Fibroblast of lung (primary cell): ENCODE measurements around the gene C1QTNF3. TPM values are rescaled to one million over a fixed set of nuclear protein-coding genes. Genes with fewer than 3 reads are reported as not detected.

ENCODE experiments used
- DNase-seq, 2 donors: peaks; one replicate each; pipeline versions ENCODE4 v3.0.0 to v3.0.0-alpha.2; 2010; ENCODE audit warnings: low read depth in 2 of 2
- H2AFZ ChIP-seq: 2 replicates; pipeline ENCODE4 v1.5.1; 2012; ENCODE audit warnings: low read length, control low read depth, inconsistent platforms
- H3K27ac ChIP-seq: 2 replicates; pipeline ENCODE4 v1.5.1; 2011; ENCODE audit warnings: low read length, control low read depth; ENCODE audit not compliant: insufficient read depth
- H3K27me3 ChIP-seq: 2 replicates; pipeline ENCODE4 v1.5.1; 2011; ENCODE audit warnings: mild to moderate bottlenecking, low read length; ENCODE audit not compliant: control insufficient read depth, insufficient read depth
- H3K36me3 ChIP-seq: 2 replicates; pipeline ENCODE4 v1.5.1; 2011; ENCODE audit warnings: low read length; ENCODE audit not compliant: control insufficient read depth, insufficient read depth
- H3K4me1 ChIP-seq: 2 replicates; pipeline ENCODE4 v1.5.1; 2011; ENCODE audit warnings: low read length; ENCODE audit not compliant: control insufficient read depth, insufficient read depth; ENCODE audit errors: extremely low read depth
- H3K4me2 ChIP-seq: 2 replicates; pipeline ENCODE4 v1.5.1; 2011; ENCODE audit warnings: low read length, control low read depth; ENCODE audit not compliant: insufficient read depth; ENCODE audit errors: extremely low read depth
- H3K4me3 ChIP-seq, 4 experiments: fragments of 200-600 bp in 1 of 4; sonication (generic) in 1 of 4; replicated peaks in 1 of 4; 2 replicates each; pipeline ENCODE4 v1.5.1; 2011 to 2016; ENCODE audit warnings: low read length in 4 of 4, low read depth in 3 of 4, mild to moderate bottlenecking in 3 of 4, control low read depth in 2 of 4, inconsistent platforms in 1 of 4, mixed read lengths in 1 of 4; ENCODE audit not compliant: insufficient read depth in 1 of 4; ENCODE audit errors: control extremely low read depth in 1 of 4
- H3K79me2 ChIP-seq: 2 replicates; pipeline ENCODE4 v1.5.1; 2012; ENCODE audit warnings: mild to moderate bottlenecking, low read length, inconsistent platforms; ENCODE audit not compliant: control insufficient read depth, insufficient read depth
- H3K9ac ChIP-seq: 2 replicates; pipeline ENCODE4 v1.5.1; 2011; ENCODE audit warnings: mild to moderate bottlenecking, low read length, control low read depth; ENCODE audit not compliant: insufficient read depth
- H3K9me3 ChIP-seq: 2 replicates; pipeline ENCODE4 v1.5.1; 2012; ENCODE audit warnings: low read depth, low read length; ENCODE audit not compliant: control insufficient read depth, insufficient read depth
- H4K20me1 ChIP-seq: 2 replicates; pipeline ENCODE4 v1.5.1; 2011; ENCODE audit warnings: low read length; ENCODE audit not compliant: control insufficient read depth, insufficient read depth; ENCODE audit errors: extremely low read depth
- EZH2 ChIP-seq: IDR thresholded peaks from 2 replicates; pipeline ENCODE4 v1.5.1; 2012; ENCODE audit warnings: low read length, control low read depth, mild to moderate bottlenecking; ENCODE audit errors: missing control alignments
- polyA plus RNA-seq, 2 donors: library from polyadenylated mRNA; depleted of rRNA in 1 of 2; stranded (reverse) in 1 of 2; unstranded in 1 of 2; fragments of >200 nt; gene quantifications; 2 replicates each; pipeline ENCODE4 v1.2.1, GENCODE V29; 2011 to 2012; ENCODE audit warnings: missing spikeins in 1 of 2
- total RNA-seq: library from RNA; depleted of rRNA; stranded (reverse); fragments of >200 nt; gene quantifications from 2 replicates; pipeline ENCODE4 v1.2.1, GENCODE V29; 2014
- TF ChIP-seq, protein P1 (sequence below), 2 donors: IDR thresholded peaks in 1 of 2; conservative IDR thresholded peaks in 1 of 2; 1 replicate in 1 of 2; 2 replicates in 1 of 2; pipeline ENCODE4 v1.5.1; 2011 to 2012; ENCODE audit warnings: low read length in 2 of 2, control low read depth in 1 of 2, inconsistent platforms in 1 of 2, low read depth in 1 of 2, mild to moderate bottlenecking in 1 of 2

The C1QTNF3 gene
- total and polyA plus RNA-seq, 2 donors (not counting 1 experiment from before 2014, with no cell fraction given): 0.68 to 1.2 TPM

GRCh38 chr5:33999978-34000377 is 43.0 kb downstream of the C1QTNF3 start:
- no peak overlapping the region for H3K9ac ChIP-seq
- H3K36me3 ChIP-seq: peaks cover 3% of the 10 kb centered on the region
- no peak overlapping the region for H3K4me3 ChIP-seq
- H2AFZ ChIP-seq: no peak overlapping the region
- no peaks in the 10 kb centered on the region for H4K20me1 ChIP-seq
- H3K9me3 ChIP-seq: no peaks in the 10 kb centered on the region
- H3K79me2 ChIP-seq: no peaks in the 10 kb centered on the region
- peaks cover 2% of the 10 kb centered on the region for H3K4me1 ChIP-seq
- TF ChIP-seq, protein P1, sequence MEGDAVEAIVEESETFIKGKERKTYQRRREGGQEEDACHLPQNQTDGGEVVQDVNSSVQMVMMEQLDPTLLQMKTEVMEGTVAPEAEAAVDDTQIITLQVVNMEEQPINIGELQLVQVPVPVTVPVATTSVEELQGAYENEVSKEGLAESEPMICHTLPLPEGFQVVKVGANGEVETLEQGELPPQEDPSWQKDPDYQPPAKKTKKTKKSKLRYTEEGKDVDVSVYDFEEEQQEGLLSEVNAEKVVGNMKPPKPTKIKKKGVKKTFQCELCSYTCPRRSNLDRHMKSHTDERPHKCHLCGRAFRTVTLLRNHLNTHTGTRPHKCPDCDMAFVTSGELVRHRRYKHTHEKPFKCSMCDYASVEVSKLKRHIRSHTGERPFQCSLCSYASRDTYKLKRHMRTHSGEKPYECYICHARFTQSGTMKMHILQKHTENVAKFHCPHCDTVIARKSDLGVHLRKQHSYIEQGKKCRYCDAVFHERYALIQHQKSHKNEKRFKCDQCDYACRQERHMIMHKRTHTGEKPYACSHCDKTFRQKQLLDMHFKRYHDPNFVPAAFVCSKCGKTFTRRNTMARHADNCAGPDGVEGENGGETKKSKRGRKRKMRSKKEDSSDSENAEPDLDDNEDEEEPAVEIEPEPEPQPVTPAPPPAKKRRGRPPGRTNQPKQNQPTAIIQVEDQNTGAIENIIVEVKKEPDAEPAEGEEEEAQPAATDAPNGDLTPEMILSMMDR (conservative IDR thresholded peaks at IDR 0.05 in 1 of 2, IDR thresholded peaks at IDR 0.05 in 1 of 2; ENCODE audit: low read depth in 1 of 2, low read length in 2 of 2): no peak
- TF ChIP-seq EZH2: no peak
- no peak overlapping the region for H3K27ac ChIP-seq
- no peaks in the 10 kb centered on the region for H3K27me3 ChIP-seq
- H3K4me2 ChIP-seq: no peak overlapping the region
- DNase-seq: no peak

- DNase-seq: peak; percentile 80 to 91
- no peaks in the 10 kb centered on the region for H4K20me1 ChIP-seq
- no peak overlapping the region for H3K9ac ChIP-seq
- H3K36me3 ChIP-seq: no peaks in the 10 kb centered on the region
- H3K4me3 ChIP-seq: no peak overlapping the region
- peaks cover 2% of the 10 kb centered on the region for H3K4me1 ChIP-seq
- no peak overlapping the region for H3K4me2 ChIP-seq
- H2AFZ ChIP-seq: no peak overlapping the region
- H3K27ac ChIP-seq: no peak overlapping the region
- TF ChIP-seq, protein P1 (conservative IDR thresholded peaks at IDR 0.05 in 1 of 2, IDR thresholded peaks at IDR 0.05 in 1 of 2; ENCODE audit: low read depth in 1 of 2, low read length in 2 of 2): peak; percentile 73 to 77
- TF ChIP-seq EZH2: no peak
- H3K79me2 ChIP-seq: no peaks in the 10 kb centered on the region
- H3K9me3 ChIP-seq: no peaks in the 10 kb centered on the region
- H3K27me3 ChIP-seq: no peaks in the 10 kb centered on the region
These were observed 45.6 kb downstream of the C1QTNF3 start for GRCh38 chr5:33997331-33997983.

DNA sequence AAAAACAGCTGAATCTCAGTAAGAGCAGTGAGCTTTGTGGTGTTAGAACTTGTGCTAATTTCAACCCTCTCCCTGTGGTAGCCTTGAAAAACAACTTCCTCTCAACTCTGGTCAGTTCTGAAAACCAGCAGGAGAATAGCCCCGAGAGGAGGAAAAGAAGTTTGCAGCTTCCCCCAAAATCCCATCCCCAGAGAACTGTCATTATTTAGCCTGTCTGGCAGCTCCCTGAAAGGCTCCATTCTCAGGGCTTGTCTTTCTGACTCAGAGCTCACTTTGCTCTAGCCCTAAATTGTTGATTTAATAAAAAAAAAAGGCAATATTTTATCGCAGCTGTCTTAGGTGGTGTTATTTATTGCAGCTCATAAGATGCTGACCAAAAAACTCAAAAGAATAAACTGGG is 47.1 kb downstream of the C1QTNF3 start:
- Histone ChIP-seq H3K79me2 (no peaks in the 10 kb centered on the region), H3K4me2 (no peak overlapping the region), H3K9ac (no peak overlapping the region), H3K36me3 (no peaks in the 10 kb centered on the region), H3K27me3 (no peaks in the 10 kb centered on the region), H2AFZ (no peak overlapping the region), H3K4me1 (peaks cover 2% of the 10 kb centered on the region), H3K27ac (no peak overlapping the region), H3K9me3 (no peaks in the 10 kb centered on the region), H4K20me1 (no peaks in the 10 kb centered on the region), H3K4me3 (no peak overlapping the region)
- TF ChIP-seq EZH2: no peak
- TF ChIP-seq, protein P1 (conservative IDR thresholded peaks at IDR 0.05 in 1 of 2, IDR thresholded peaks at IDR 0.05 in 1 of 2; ENCODE audit: low read depth in 1 of 2, low read length in 2 of 2): no peak
- DNase-seq: no peak
